Vagina (tissue), 2 donors: Measurements from ENCODE around the gene ADAP1. TPM values are rescaled to one million over a fixed set of nuclear protein-coding genes. Genes with fewer than 3 reads are reported as not detected.
A peak's percentile ranks its signal among the peaks of the same experiment; 100 is the strongest.

Experiments used
- DNase-seq, 2 donors: peaks; one replicate each; pipeline ENCODE4 v3.0.0-alpha.2; 2017; ENCODE audit errors: extremely low spot score in 2 of 2
- H3K27ac ChIP-seq: fragments of 200-600 bp; sonication (generic); one replicate; pipeline ENCODE4 v1.5.1; 2019
- H3K27me3 ChIP-seq: fragments of 200-600 bp; sonication (generic); one replicate; pipeline ENCODE4 v1.5.1; 2019
- H3K36me3 ChIP-seq, 2 donors: fragments of 200-600 bp; sonication (generic); one replicate each; pipeline ENCODE4 v1.5.1; 2017 to 2019
- H3K4me1 ChIP-seq: fragments of 200-600 bp; sonication (generic); one replicate; pipeline ENCODE4 v1.5.1; 2019
- H3K4me3 ChIP-seq, 2 donors: fragments of 200-600 bp; sonication (generic); 1 replicate in 1 of 2; 2 replicates in 1 of 2; pipeline ENCODE4 v1.5.1; 2016 to 2019
- H3K9me3 ChIP-seq: fragments of 200-600 bp; sonication (generic); one replicate; pipeline ENCODE4 v1.5.1; 2019
- CTCF ChIP-seq, 3 experiments: fragments of 450-650 bp in 2 of 3; fragments of 200-600 bp in 1 of 3; sonication (generic) in 1 of 3; IDR thresholded peaks; one replicate each; pipeline ENCODE4 v1.5.1; 2017 to 2019; ENCODE audit warnings: antibody characterized with exemption in 3 of 3, mild to moderate bottlenecking in 2 of 3, moderate library complexity in 2 of 3
- POLR2A ChIP-seq, 2 donors: fragments of 450-650 bp; IDR thresholded peaks; one replicate each; pipeline ENCODE4 v1.6.1; 2017; ENCODE audit warnings: antibody characterized with exemption in 2 of 2, mild to moderate bottlenecking in 2 of 2, moderate library complexity in 2 of 2
- POLR2AphosphoS5 ChIP-seq, 2 donors: sonication (generic); formaldehyde crosslinking; IDR thresholded peaks; one replicate each; pipeline ENCODE4 v1.9.0; 2017; ENCODE audit warnings: antibody characterized with exemption in 2 of 2, mild to moderate bottlenecking in 2 of 2, low read depth in 1 of 2; ENCODE audit not compliant: insufficient read depth in 1 of 2
- intact Hi-C: fragments of 100-400 bp; cut with DNase I; formaldehyde crosslinking; loops from one replicate; pipeline ENCODE4 v1.15.1; 2023
- total RNA-seq: library from RNA; depleted of rRNA; stranded (reverse); fragments of >200 nt; gene quantifications from one replicate; pipeline ENCODE4 v1.2.3, GENCODE V29; 2016

ADAP1 gene
- total RNA-seq, 1 donor from 2014 or later, result 4.2 TPM

- TF ChIP-seq POLR2AphosphoS5 (IDR thresholded peaks at IDR 0.05; ENCODE audit: insufficient read depth in 1 of 2, low read depth in 1 of 2), result no peak
- TF ChIP-seq CTCF (IDR thresholded peaks at IDR 0.05), result no peak
- TF ChIP-seq POLR2A (IDR thresholded peaks at IDR 0.05), result no peak
- H3K27me3 ChIP-seq, result no peaks in the 10 kb centered on the region
- no peak overlapping the region for H3K4me3 ChIP-seq
- H3K9me3 ChIP-seq, result no peaks in the 10 kb centered on the region
- peaks cover 62% of the 10 kb centered on the region for H3K4me1 ChIP-seq
- intact Hi-C loops, result no loop called here
- H3K36me3 ChIP-seq, result no peaks in the 10 kb centered on the region
- no peak for DNase-seq
- H3K27ac ChIP-seq, result no peak overlapping the region
Observed at GRCh38 chr7:880450-880849, 74.0 kb downstream of the ADAP1 start.

- DNase-seq, result no peak
- H3K36me3 ChIP-seq, result no peaks in the 10 kb centered on the region
- peaks cover 59% of the 10 kb centered on the region for H3K4me1 ChIP-seq
- no peaks in the 10 kb centered on the region for H3K9me3 ChIP-seq
- H3K27ac ChIP-seq, result no peak overlapping the region
- intact Hi-C loops, result loop anchor here (10.0 kb wide), 1 partner anchor 555 kb away; no protein-coding TSS in a partner anchor
- no peak overlapping the region for H3K4me3 ChIP-seq
- TF ChIP-seq POLR2A (IDR thresholded peaks at IDR 0.05) (no peak), CTCF (IDR thresholded peaks at IDR 0.05) (no peak)
- H3K27me3 ChIP-seq, result no peaks in the 10 kb centered on the region
Observed at GRCh38 chr7:879706-880105, 74.8 kb downstream of the ADAP1 start.

GRCh38 chr7:879093-879492, 75.4 kb downstream of the ADAP1 start:
- Histone ChIP-seq H3K36me3 (no peaks in the 10 kb centered on the region), H3K9me3 (no peaks in the 10 kb centered on the region), H3K4me1 (peaks cover 54% of the 10 kb centered on the region), H3K4me3 (no peak overlapping the region), H3K27me3 (no peaks in the 10 kb centered on the region), H3K27ac (no peak overlapping the region)
- TF ChIP-seq POLR2A (IDR thresholded peaks at IDR 0.05) (no peak), CTCF (IDR thresholded peaks at IDR 0.05) (no peak), POLR2AphosphoS5 (IDR thresholded peaks at IDR 0.05; ENCODE audit: insufficient read depth in 1 of 2, low read depth in 1 of 2) (no peak)
- intact Hi-C loops, result loop anchor here (10.0 kb wide), 1 partner anchor 554 kb away; no protein-coding TSS in a partner anchor
- no peak for DNase-seq

- H3K27ac ChIP-seq, result peak overlapping the region; percentile 91
- intact Hi-C loops, result loop anchor here (10.0 kb wide), 1 partner anchor 553 kb away; no protein-coding TSS in a partner anchor
- H3K4me3 ChIP-seq, result peak overlapping the region; percentile 82 to 88
- no peak for TF ChIP-seq POLR2A (IDR thresholded peaks at IDR 0.05)
- TF ChIP-seq CTCF (IDR thresholded peaks at IDR 0.05), result no peak
- no peak for TF ChIP-seq POLR2AphosphoS5 (IDR thresholded peaks at IDR 0.05; ENCODE audit: insufficient read depth in 1 of 2, low read depth in 1 of 2)
- no peaks in the 10 kb centered on the region for H3K27me3 ChIP-seq
- H3K36me3 ChIP-seq, result peaks cover 0 to 6% of the 10 kb centered on the region in 2 donors
- H3K4me1 ChIP-seq, result peaks cover 50% of the 10 kb centered on the region
- DNase-seq, result no peak
- H3K9me3 ChIP-seq, result no peaks in the 10 kb centered on the region
Observed at GRCh38 chr7:877312-878232, 76.9 kb downstream of the ADAP1 start.

GRCh38 chr7:876972-877311, 77.5 kb downstream of the ADAP1 start:
- H3K9me3 ChIP-seq, result no peaks in the 10 kb centered on the region
- H3K27me3 ChIP-seq, result no peaks in the 10 kb centered on the region
- peaks cover 0 to 13% of the 10 kb centered on the region in 2 donors for H3K36me3 ChIP-seq
- no peak for DNase-seq
- intact Hi-C loops, result loop anchor here (10.0 kb wide), 1 partner anchor 552 kb away; no protein-coding TSS in a partner anchor
- peak overlapping the region; percentile 91 for H3K27ac ChIP-seq
- TF ChIP-seq CTCF (IDR thresholded peaks at IDR 0.05), result no peak
- no peak for TF ChIP-seq POLR2AphosphoS5 (IDR thresholded peaks at IDR 0.05; ENCODE audit: insufficient read depth in 1 of 2, low read depth in 1 of 2)
- TF ChIP-seq POLR2A (IDR thresholded peaks at IDR 0.05), result no peak
- peaks cover 43% of the 10 kb centered on the region for H3K4me1 ChIP-seq
- H3K4me3 ChIP-seq, result peak overlapping the region; percentile 82 to 88
